Dendritic cell treated with granulocyte-macrophage colony-stimulating factor and Interleukin-4, amounts not matched to agents 40 ng/mL and 50 ng/mL, for 4 days (primary cell): Measurements from ENCODE around the gene SKIC2.
"Not testable (repeated sequence)": the region's sequence is repeated elsewhere in the genome, so short reads cannot be mapped to it uniquely, and the experiment has no call there.

ENCODE experiments used
- H3K27ac Mint-ChIP-seq: one replicate; pipeline ENCODE4 v1.8.0; 2022; ENCODE audit warnings: mild to moderate bottlenecking, mixed read lengths
- H3K27me3 Mint-ChIP-seq: one replicate; pipeline ENCODE4 v1.8.0; 2022; ENCODE audit warnings: mild to moderate bottlenecking, mixed read lengths
- H3K36me3 Mint-ChIP-seq: one replicate; pipeline ENCODE4 v1.8.0; 2022; ENCODE audit warnings: low read depth, mixed read lengths
- H3K4me1 Mint-ChIP-seq: one replicate; pipeline ENCODE4 v1.8.0; 2022; ENCODE audit warnings: low read depth, mixed read lengths
- H3K4me3 Mint-ChIP-seq: one replicate; pipeline ENCODE4 v1.8.0; 2022; ENCODE audit warnings: mild to moderate bottlenecking, moderate library complexity, mixed read lengths
- H3K9me3 Mint-ChIP-seq: one replicate; pipeline ENCODE4 v1.8.0; 2022; ENCODE audit warnings: mixed read lengths
- intact Hi-C: fragments of 100-400 bp; cut with micrococcal nuclease; formaldehyde crosslinking; loops from one replicate; pipeline ENCODE4 v1.15.0; 2022

The SKIC2 gene

DNA sequence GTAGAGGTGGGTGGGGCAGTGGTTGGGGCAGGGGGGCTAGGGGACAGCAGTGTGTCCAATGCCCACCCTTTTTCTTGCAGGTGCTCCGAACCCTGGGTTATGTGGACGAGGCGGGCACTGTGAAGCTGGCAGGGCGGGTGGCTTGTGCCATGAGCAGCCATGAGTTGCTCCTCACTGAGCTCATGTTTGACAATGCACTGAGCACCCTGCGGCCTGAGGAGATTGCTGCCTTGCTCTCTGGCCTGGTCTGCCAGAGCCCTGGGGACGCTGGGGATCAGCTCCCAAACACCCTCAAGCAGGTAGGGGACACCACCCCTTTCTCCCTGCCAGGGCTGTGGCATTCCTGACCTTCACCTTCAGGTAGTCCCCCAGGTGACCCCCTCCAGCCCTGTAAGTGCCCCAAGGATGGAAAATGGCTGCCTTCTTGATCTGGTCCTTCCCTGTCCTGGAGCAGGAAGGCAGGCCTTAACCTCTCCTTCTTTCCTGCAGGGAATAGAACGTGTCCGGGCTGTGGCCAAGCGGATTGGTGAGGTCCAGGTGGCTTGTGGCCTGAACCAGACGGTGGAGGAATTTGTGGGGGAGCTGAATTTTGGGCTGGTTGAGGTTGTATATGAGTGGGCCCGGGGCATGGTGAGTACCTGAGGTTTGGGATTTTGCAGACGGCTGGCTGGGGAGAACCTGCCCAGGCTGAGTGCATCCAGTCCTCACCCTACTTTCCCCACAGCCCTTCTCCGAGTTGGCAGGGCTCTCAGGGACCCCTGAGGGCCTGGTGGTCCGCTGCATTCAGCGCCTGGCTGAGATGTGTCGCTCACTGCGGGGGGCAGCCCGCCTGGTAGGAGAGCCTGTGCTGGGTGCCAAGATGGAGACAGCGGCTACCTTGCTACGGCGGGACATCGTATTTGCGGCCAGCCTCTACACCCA, 10.1 kb downstream of the SKIC2 start:
- Mint-ChIP-seq H3K36me3 (peaks cover 80% of the 10 kb centered on the region), H3K9me3 (no peaks in the 10 kb centered on the region), H3K4me1 (peaks cover 39% of the 10 kb centered on the region), H3K27me3 (no peaks in the 10 kb centered on the region), H3K4me3 (no peak overlapping the region), H3K27ac (no peak overlapping the region)
- intact Hi-C loops: no loop called here

DNA sequence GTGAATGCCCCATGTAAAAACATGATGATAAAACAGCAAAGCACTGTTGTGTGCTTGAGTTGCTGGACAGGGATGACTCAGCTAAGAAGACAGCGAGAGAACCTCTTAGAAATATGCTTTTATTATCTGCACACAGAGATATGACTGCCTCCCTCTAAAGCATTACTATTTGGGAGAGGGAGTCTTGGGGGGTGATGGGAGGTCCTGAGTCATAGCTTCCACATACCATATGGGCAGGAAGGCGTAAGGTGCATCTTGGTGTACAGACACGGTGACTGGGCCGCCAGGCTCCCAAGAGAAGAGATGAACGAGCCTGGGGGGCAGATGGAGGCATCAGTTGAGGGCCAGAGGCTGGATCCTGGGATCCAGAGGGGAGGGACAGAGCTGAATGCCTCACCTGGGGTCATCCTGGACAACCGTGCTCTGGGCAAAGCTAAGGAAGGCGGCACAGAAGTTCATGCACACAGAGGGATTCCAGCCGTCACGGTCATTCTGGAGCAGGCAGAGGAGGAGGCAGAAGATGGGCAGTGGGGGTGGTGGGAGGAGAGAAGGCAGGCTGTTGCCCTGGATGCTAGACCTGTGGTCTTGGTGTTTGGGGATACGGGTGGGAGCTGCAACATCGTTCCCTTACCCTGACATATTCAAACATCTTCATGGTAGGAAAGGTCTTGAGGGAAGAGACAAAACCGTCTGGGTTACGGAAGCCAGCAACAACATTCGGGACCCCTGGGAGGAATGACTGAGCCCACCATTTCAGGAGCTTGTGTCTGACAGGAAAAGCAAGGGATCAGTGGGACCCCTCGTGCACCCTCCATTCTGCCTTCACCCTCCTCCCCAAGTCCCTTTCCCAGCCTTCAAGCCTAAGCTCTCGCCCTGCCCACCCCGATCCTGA, 11.0 kb downstream of the SKIC2 start:
- Mint-ChIP-seq H3K36me3 (peaks cover 76% of the 10 kb centered on the region), H3K27ac (peak overlapping the region; percentile 98), H3K9me3 (no peaks in the 10 kb centered on the region), H3K27me3 (no peaks in the 10 kb centered on the region), H3K4me3 (no peak overlapping the region), H3K4me1 (peaks cover 43% of the 10 kb centered on the region)
- intact Hi-C loops: no loop called here

DNA sequence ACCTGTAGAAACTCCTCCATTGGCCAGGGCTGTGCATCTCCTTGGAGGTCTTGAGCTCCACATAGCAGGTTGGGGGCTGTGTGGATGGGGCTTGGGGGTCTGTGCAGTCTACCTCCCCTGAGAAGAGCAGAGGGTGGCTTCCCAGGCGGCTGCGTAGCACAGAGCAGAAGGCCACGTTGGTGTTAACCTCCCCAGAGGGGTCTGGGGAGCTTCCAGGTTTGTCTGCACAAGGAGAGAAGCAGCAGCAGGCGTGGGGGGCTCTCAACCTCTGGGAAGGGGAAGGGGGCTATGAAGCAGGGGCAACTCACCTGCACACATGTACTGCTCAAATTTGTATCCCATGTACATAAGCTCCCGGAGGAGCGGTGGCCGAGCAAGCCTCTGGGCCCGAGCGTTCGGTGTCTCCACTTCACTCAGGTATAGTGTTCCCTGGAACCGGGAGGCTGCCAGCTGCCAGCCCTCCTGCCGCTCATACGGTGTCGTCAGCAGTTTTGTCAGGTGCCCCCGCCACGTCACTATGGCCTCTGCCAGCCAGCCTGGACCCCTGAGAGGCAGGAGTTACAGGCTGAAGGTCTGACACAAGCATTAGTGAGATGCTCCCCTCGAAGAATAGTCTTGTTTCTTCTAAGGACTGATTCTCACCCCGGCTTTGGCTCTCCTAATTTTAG, 11.8 kb downstream of the SKIC2 start:
- Mint-ChIP-seq H3K4me3 (peak overlapping the region; percentile 88), H3K27ac (peak overlapping the region; percentile 98), H3K36me3 (peaks cover 76% of the 10 kb centered on the region), H3K4me1 (peaks cover 43% of the 10 kb centered on the region), H3K27me3 (no peaks in the 10 kb centered on the region), H3K9me3 (no peaks in the 10 kb centered on the region)
- intact Hi-C loops: no loop called here

DNA sequence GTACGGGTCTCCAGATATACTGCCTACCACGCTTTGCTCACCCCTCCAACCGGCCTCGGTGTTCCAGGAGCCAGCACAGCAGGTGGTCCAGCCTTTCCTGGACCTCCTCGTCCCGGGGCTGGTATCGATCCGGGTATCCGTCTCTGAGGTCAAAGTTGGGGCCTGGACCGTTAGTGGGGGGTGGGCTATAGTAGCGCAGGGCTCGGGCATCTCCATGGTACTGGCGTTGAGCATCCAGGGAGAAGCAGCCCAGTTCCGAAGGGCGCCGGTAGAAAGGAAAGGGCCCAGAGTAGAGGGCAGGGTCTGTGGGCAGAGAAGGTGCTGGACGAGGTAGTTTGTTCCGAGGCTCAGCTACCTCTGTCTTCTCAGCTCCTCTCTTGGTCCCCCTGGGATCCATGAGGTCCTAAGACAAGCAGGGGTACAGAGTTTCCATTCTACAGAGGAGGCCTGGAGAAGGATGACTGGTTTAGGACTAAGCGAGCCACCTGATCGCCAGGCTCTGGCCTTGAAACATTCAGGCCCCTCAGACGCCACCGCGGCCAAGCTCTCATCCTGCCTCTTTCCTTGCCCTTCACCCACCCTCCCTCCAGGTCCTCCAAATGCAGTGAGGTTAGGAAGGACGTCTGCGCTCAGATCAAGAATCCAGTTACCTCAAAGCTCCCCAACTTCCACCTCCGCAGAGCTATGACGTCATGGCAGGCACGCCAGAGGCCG, 12.5 kb downstream of the SKIC2 start:
- Mint-ChIP-seq H3K27me3 (no peaks in the 10 kb centered on the region), H3K9me3 (no peaks in the 10 kb centered on the region), H3K36me3 (peaks cover 74% of the 10 kb centered on the region)

DNA sequence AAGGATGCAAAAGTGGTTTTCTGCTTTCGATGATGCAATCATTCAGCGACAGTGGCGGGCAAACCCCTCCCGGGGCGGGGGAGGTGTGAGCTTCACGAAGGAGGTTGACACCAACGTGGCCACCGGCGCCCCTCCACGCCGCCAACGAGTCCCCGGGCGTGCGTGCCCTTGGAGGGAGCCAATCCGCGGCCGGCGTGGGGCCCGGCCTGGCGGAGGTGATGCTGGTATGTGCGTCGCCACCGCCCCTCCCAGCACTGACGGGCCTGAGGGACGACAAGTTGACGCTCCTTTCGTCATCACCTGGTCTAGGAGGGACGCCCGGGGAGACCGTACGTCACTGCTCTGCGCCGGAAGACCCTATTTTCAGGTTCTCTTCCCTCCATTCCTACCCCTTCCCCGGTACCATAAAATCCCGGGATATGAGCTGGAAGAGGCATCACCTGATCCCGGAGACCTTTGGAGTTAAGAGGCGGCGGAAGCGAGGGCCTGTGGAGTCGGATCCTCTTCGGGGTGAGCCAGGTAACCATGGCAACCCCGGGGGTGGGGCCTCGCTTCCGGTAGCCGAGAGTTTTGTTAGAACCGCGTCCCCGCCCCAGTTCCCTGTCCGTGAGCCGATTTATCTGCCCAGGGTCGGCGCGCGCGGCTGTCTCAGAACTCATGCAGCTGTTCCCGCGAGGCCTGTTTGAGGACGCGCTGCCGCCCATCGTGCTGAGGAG, 13.2 kb downstream of the SKIC2 start, which contains the start of gene DXO:
DXO (minus strand) TSS at position 146 of the 716 bp plus-strand sequence. CDS start 463 bp downstream, outside the sequence.
- peaks cover 43% of the 10 kb centered on the region for H3K4me1 Mint-ChIP-seq
- peak within 1 kb of the TSS; percentile 88 for H3K4me3 Mint-ChIP-seq
- no peaks in the 10 kb centered on the region for H3K27me3 Mint-ChIP-seq
- H3K36me3 Mint-ChIP-seq: peaks cover 74% of the 10 kb centered on the region
- peak within 1 kb of the TSS; percentile 98 for H3K27ac Mint-ChIP-seq
- no peaks in the 10 kb centered on the region for H3K9me3 Mint-ChIP-seq
- intact Hi-C loops: loop anchor here (1.0 kb wide), 1 partner anchor 13 kb away; the partner anchor contains the start of gene SKIC2

More for the DNA sequence above, 12.5 kb downstream of the SKIC2 start:
- Mint-ChIP-seq H3K4me1 (peaks cover 43% of the 10 kb centered on the region), H3K4me3 (peak overlapping the region; percentile 88), H3K27ac (peak overlapping the region; percentile 98)
- intact Hi-C loops: no loop called here

DNA sequence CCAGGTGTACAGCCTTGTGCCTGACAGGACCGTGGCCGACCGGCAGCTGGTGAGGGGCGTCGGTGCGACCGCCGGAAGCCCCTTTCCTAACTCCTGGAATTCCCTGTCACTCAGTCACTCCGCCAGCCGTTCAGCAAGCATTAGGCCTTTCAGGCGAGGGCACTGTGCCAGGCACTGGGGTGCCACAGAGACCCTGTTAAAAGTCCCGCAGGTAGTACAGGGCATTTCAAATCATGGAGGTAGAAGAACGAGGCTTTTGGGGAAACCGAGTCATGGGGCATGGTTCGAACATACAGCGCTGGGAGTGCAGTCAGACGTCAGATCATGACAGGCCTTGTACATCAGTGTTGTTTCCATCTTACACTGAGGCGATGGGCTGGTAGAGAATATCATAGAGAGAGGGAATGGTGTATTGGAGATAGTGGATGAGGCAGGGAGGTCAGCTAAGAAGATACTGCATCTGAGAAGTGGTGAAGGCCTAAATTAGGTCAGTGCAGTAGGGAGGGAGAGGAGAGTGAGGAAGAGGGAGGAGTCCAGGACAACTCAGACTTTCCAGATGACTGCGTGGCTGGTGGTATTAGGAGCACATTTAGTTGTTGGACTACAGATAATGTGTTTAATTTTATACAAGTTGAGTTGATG, 13.9 kb downstream of the SKIC2 start:
- H3K4me1 Mint-ChIP-seq: peaks cover 43% of the 10 kb centered on the region
- no peaks in the 10 kb centered on the region for H3K27me3 Mint-ChIP-seq
- H3K4me3 Mint-ChIP-seq: peak overlapping the region; percentile 88
- no peaks in the 10 kb centered on the region for H3K9me3 Mint-ChIP-seq
- H3K36me3 Mint-ChIP-seq: peaks cover 68% of the 10 kb centered on the region
- H3K27ac Mint-ChIP-seq: peak overlapping the region; percentile 98
- intact Hi-C loops: loop anchor here (1.0 kb wide), 1 partner anchor 14 kb away; the partner anchor contains the start of gene SKIC2

DNA sequence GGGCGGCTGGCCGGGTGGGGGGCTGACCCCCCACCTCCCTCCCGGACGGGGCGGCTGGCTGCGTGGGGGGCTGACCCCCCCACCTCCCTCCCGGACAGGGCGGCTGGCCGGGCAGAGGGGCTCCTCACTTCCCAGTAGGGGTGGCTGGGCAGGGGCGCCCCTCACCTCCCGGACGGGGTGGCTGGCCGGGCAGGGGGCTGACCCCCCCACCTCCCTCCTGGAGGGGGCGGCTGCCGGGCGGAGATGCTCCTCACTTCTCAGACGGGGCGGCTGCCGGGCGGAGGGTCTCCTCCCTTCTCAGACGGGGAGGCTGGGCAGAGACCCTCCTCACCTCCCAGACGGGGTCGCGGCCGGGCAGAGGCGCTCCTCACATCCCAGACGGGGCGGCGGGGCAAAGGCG, 17.1 kb downstream of the SKIC2 start:
- Mint-ChIP-seq H3K4me1 (peaks cover 34% of the 10 kb centered on the region), H3K36me3 (peaks cover 60% of the 10 kb centered on the region)
- H3K9me3 Mint-ChIP-seq, H3K27me3 Mint-ChIP-seq, H3K4me3 Mint-ChIP-seq, H3K27ac Mint-ChIP-seq, intact Hi-C loops: not testable (repeated sequence)

DNA sequence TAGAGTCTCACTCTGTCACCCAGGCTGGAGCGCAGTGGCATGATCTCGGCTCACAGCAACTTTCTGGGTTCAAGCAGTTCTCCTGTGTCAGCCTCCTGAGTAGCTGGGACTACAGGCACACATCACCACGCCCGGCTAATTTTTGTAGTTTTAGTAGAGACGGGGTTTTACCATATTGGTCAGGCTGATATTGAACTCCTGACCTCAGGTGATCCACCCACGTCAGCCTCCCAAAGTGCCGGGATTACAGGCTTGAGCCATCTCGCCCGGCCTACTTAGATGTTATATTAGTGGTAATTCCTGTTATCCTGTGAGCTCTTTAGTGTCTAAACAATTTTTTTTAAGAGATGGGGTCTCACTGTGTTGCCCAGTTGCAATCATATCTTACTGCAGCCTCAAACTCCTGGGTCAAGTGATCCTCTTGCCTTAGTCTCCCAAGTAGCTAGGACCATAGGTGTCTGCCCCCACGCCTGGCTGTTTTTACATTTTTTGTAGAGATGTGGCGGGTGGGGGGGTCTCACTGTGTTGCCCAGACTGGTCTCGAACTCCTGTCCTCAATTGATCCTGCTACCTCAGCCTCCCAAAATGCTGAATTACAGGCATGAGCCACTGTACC, 18.9 kb downstream of the SKIC2 start:
- no peaks in the 10 kb centered on the region for H3K27me3 Mint-ChIP-seq
- intact Hi-C loops: no loop called here
- H3K4me3 Mint-ChIP-seq: no peak overlapping the region
- H3K4me1 Mint-ChIP-seq: peaks cover 20% of the 10 kb centered on the region
- no peak overlapping the region for H3K27ac Mint-ChIP-seq
- H3K36me3 Mint-ChIP-seq: peaks cover 52% of the 10 kb centered on the region
- H3K9me3 Mint-ChIP-seq: no peaks in the 10 kb centered on the region

DNA sequence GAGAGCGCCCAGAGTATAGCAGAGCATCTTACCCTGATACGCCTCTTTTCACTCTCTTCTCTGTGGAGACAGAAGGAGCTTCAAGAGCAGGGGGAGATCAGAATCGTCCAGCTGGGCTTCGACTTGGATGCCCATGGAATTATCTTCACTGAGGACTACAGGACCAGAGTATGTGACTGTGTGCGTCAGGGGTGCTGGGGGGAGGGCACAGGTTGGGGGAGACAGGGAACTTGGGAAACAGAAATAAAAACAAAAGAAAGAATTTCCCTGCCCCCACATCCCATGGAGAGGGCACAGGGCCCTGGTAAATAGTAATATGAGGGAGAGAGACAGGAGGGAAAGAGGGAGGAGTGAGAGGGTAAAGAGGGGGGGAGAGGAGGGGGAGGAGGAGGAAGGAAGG, 19.9 kb downstream of the SKIC2 start:
- H3K27ac Mint-ChIP-seq: peak overlapping the region; percentile 45
- peaks cover 11% of the 10 kb centered on the region for H3K4me1 Mint-ChIP-seq
- intact Hi-C loops: no loop called here
- H3K4me3 Mint-ChIP-seq: no peak overlapping the region
- H3K36me3 Mint-ChIP-seq: peaks cover 49% of the 10 kb centered on the region
- H3K9me3 Mint-ChIP-seq: no peaks in the 10 kb centered on the region
- no peaks in the 10 kb centered on the region for H3K27me3 Mint-ChIP-seq

DNA sequence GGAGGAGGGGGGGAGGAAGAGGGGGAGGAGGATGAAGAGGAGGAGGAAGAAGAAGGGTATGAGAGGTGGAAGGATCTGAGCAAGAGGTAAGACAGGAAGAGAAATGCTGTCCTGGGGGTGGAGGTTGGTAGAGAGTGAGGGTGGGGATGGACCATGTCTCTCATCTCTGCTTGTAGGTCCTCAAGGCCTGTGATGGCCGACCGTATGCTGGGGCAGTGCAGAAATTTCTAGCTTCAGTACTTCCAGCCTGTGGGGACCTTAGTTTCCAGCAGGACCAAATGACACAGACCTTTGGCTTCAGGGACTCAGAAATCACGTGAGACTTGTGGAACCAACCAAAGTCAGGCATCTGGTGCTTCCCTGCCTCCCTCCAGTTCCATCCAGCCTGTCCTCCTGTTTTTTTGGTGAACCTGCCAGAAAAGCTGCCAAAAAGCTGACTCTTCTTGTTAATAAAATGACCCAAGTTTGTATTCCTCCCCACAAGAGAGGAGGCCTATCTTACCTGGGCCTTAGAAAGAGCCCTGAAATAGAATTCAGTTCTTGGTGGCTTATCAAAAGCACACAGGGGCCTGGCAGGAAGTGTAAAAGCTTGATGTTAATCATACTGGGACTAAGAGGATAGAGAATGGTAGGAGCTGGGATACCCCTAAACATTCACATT, 20.4 kb downstream of the SKIC2 start:
- Mint-ChIP-seq H3K9me3 (no peaks in the 10 kb centered on the region), H3K36me3 (peaks cover 44% of the 10 kb centered on the region), H3K27ac (peak overlapping the region; percentile 45), H3K4me1 (peaks cover 6% of the 10 kb centered on the region), H3K4me3 (no peak overlapping the region), H3K27me3 (no peaks in the 10 kb centered on the region)
- intact Hi-C loops: no loop called here

DNA sequence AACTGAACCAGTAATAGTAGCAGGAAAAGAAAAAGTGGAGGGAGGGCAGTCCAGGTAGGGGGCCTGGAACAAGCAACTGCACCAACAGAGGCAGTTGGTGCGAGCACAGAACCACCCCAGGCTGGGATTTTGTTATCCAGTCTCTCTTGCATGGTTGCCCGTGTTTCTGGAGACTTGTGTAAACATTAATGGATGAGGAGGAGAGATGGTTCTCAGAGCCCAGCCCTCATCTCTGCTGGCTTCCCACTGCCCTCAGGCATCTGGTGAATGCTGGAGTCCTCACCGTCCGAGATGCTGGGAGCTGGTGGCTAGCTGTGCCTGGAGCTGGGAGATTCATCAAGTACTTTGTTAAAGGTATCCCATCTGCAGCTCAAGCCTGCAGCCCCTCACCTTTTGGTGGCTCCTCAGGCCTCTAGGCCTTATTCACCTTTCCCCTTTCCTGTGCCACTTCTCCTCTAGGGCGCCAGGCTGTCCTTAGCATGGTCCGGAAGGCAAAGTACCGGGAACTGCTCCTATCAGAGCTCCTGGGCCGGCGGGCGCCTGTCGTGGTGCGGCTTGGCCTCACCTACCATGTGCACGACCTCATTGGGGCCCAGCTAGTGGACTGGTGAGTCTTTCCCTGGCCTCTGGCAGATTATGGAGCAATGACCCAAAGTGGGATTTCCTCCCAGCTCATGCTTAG, 21.4 kb downstream of the SKIC2 start:
- peaks cover 39% of the 10 kb centered on the region for H3K36me3 Mint-ChIP-seq
- H3K4me3 Mint-ChIP-seq, H3K9me3 Mint-ChIP-seq, H3K4me1 Mint-ChIP-seq, intact Hi-C loops, H3K27ac Mint-ChIP-seq, H3K27me3 Mint-ChIP-seq: not testable (repeated sequence)
